Astrocyte (in vitro differentiated cells and primary cell): ENCODE results near the gene GABBR2.

ENCODE experiments used
- CTCF ChIP-seq: IDR thresholded peaks from 2 replicates; pipeline ENCODE4 v1.5.1; 2011; ENCODE audit warnings: low read depth, mild to moderate bottlenecking, inconsistent platforms, low read length, moderate library complexity; ENCODE audit not compliant: insufficient read depth
- EZH2 ChIP-seq: IDR thresholded peaks from 2 replicates; pipeline ENCODE4 v1.6.1; 2012; ENCODE audit warnings: mild to moderate bottlenecking, low read length, inconsistent platforms; ENCODE audit not compliant: insufficient read depth

- TF ChIP-seq CTCF (no peak), EZH2 (no peak)
Observed at GRCh38 chr9:98369471-98369870, 339.3 kb downstream of the GABBR2 start.
